ENCODE measurements around the gene SLC39A8.
"Not testable (repeated sequence)": the region's sequence is repeated elsewhere in the genome, so short reads cannot be mapped to it uniquely, and the experiment has no call there.

Gene SLC39A8

GRCh38 chr4:102298716-102299115 lies 46.6 kb downstream of the SLC39A8 start:
- no peak for DNase-seq

DNA sequence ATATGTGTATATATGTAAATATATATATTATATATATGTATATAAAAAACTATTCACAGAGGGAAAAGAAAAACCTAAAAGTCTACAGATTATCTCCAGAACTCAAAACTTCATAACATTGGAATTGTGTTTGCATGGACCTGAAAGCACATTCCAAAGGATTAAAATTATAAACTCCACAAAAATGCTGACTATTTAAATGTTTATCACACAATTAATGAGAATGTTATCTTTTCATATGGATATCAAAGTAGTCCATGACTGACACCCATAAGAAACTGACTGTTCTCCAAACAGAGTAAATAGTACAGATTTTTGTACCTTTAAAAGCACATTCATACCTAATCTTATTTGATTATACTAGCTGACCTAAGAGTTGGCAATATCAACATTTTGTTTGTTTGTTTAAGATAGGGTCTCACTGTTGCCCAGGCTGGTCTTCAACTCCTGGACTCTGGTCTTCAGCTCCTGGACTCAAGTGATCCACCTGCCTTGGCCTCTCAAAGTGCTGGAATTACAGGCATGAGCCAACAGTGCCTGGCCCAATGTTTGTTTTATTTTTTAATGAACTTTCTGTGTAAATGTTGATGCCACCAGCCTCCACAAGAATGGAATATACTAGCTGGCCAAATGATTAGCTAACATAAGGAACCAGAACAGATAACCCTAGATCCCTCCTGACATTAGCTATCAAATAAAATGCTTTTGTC lies 50.0 kb downstream of the SLC39A8 start:
- no peak for DNase-seq

- no peak for DNase-seq
These were observed 56.8 kb downstream of the SLC39A8 start for GRCh38 chr4:102288497-102288896.

- DNase-seq = peak; percentile 1
These were observed 59.5 kb downstream of the SLC39A8 start for GRCh38 chr4:102285831-102286230.

- no peak for DNase-seq
These were observed 64.0 kb downstream of the SLC39A8 start for GRCh38 chr4:102281171-102281839.

DNA sequence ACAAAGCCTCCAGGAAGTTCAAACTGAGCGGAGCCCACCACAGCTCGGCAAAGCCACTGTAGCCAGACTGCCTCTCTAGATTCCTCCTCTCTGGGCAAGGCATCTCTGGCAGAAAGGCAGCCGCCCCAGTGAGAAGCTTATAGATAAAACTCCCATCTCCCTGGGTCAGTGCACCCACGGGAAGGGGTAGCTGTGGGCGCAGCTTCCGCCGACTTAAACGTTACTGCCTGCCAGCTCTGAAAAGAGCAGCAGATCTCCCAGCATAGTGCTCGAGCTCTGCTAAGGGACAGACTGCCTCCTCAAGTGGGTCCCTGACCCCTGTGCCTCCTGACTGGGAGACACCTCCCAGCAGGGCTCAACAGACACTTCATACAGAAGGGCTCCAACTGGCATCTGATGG lies 72.0 kb downstream of the SLC39A8 start:
- not testable (repeated sequence) for DNase-seq

- no peak for DNase-seq
These were observed 73.0 kb downstream of the SLC39A8 start for GRCh38 chr4:102272318-102272717.

GRCh38 chr4:102268355-102268754 lies 76.9 kb downstream of the SLC39A8 start:
- DNase-seq = no peak

GRCh38 chr4:102263024-102263787 lies 82.1 kb downstream of the SLC39A8 start:
- DNase-seq = peak; percentile 44

DNA sequence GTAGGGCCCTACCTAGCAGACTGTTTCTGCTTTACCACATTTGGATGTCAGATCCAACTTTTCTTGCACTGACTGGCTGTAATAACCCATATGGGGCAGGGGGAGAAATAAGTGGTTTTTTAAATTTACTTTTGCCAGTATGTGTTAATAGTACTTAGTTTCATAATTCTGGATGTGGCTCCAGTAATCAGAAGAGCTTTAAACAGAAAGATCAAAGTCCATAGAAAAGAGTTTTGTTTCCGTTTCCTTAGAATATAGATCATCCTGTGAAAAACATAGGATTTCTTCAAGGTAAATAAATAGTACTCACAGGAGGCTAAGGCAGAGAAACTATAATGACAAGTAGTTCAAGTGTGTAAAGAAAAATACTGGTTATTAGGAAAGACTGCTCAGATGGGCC lies 85.6 kb downstream of the SLC39A8 start:
- DNase-seq = no peak

GRCh38 chr4:102259081-102259480 lies 86.2 kb downstream of the SLC39A8 start:
- DNase-seq = no peak

DNA sequence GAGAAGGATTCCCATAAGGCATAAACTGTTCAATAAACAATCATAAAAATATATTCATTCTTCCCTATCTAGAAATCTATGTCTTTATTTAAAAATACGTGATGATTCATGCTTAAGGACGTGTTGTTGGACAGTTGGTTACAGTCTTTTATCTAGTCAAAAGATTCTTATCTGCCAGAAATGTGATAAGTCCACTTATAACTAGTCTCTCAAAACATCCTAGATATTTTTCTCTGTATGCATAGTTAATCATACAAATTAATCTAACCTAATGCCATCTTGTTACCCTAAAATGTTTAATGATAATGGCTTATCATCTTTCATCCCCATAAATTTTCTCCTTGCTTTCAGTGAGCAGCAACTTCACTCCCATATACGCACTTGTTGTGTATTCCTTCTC lies 89.0 kb downstream of the SLC39A8 start:
- no peak for DNase-seq

DNA sequence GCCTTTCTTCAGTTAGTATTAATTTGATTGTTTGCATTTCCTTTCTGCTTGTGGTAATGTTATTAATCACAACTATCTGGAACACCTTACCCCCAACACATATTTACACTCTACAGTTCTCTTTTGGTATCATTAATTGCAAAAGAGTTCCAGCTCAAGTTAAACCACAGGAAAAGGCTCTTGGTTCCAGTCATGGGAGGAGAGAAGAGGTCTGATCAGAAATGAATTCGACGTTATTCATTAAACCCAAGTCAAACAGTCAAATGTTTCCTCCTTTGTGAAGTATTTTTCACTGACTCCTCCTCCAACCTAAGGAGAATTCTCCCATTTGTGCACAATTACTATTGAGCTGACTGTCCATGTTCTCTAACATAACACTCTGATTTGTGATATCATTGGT lies 91.4 kb downstream of the SLC39A8 start:
- DNase-seq = no peak

DNA sequence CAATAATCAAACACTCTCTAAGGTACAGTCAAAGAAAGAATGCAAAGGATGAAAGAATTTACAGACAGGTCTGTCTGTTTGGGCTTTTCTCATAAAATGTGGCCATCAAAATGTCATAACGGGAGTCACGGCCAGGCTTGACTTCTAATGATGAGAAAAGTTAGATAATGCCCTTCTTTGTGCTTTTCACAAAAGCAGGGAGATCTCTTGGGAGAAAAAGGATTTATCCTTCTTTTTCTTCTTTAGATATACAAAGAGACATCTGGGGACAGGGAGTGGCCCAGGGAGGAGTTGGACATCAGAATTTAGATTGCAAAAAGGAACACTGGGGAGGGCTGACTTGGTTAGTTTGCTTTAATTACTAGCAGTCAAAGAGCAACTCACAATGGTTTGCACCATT lies 93.1 kb downstream of the SLC39A8 start:
- DNase-seq = no peak

- DNase-seq = no peak
These were observed 94.9 kb downstream of the SLC39A8 start for GRCh38 chr4:102250341-102250740.

DNA sequence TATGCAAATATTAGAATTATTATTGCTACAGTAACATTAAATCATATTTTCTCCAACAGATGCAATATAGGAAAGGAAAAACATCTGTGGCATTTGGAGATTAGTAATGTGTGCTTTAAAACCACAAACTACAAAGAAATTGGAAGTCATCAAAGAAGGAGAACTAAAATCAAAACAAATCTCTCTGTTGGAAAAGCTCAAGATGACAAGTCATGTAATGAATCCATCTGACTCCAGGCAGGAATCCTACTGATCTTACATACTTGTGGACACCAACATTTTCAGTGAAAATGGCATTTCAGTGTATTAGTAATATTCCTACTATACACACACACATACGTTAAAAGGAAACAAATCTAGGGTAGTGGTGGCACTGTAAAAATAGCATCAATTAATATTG lies 98.2 kb downstream of the SLC39A8 start:
- DNase-seq = peak; percentile 10

GRCh38 chr4:102246416-102246815 lies 98.9 kb downstream of the SLC39A8 start:
- DNase-seq = no peak

DNA sequence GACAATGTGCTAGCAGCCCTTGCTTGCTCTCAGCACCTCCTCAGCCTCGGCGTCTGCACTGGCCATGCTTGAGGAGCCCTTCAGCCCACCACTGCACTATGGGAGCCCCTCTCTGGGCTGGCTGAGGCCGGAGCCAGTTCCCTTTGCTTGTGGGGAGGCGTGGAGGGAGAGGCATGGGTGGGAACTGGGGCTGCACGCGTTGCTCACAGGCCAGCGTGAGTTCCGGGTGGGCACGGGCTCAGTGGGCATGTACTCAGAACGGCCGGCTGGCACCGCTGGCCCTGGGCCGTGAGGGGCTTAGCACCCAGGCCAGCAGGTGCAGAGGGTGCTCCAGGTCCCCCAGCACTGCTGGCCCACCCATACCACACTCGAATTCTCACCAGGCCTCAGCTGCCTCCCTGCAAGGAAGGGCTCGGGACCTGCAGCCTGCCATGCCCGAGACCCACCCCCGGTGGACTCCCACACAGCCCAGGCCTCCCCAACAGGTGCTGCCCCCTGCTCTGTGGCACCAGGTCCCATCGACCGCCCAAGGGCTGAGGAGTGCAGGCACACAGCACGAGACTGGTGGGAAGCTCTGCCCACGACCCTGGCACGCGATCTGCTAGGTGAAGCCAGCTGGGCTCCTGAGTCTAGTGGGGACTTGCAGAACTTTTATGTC lies 100.3 kb downstream of the SLC39A8 start:
- DNase-seq = no peak

- not testable (repeated sequence) for DNase-seq
These were observed 102.0 kb downstream of the SLC39A8 start for GRCh38 chr4:102243296-102243695.

DNA sequence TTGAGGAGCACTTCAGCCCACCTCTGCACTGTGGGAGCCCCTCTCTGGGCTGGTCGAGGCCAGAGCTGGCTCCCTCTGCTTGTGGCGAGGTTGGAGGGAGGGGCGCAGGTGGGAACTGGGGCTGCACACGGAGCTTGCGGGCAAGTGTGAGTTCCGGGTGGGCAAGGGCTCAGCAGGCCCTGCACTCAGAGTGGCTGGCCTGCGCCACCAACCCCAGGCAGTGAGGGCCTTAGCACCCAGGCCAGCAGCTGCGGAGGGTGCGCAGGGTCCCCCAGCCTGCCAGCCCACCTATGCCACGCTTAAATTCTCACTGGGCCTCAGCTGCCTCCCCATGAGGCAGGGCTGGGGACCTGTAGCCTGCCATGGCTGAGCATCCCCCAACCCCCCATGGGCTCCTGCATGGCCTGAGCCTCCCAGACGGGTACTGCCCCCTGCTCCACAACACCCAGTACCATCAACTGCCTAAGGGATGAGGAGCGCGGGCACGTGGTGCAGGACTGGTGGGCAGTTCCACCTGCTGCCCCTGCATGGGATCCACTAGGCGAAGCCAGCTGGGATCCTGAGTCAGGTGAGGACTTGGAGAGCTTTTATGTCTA lies 110.9 kb downstream of the SLC39A8 start:
- no peak for DNase-seq

DNA sequence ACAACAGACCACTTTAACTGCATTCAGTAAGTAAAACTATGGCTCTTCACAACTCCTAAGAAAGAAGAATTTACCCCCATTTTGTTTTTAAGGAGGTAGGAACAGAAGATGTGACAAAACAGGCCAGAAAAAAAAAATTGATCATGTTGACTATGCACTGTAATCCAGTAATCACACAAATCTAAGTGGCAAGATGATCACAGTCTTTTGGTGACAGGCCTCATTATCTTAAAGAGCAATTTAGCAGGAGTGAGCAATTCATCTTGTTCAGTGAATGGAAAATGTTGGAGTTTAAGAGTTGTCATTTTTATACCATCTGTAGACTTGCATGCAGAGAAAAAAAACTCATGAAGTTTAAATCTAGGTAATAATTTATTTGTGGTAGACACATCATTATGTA lies 115.1 kb downstream of the SLC39A8 start:
- no peak for DNase-seq

DNA sequence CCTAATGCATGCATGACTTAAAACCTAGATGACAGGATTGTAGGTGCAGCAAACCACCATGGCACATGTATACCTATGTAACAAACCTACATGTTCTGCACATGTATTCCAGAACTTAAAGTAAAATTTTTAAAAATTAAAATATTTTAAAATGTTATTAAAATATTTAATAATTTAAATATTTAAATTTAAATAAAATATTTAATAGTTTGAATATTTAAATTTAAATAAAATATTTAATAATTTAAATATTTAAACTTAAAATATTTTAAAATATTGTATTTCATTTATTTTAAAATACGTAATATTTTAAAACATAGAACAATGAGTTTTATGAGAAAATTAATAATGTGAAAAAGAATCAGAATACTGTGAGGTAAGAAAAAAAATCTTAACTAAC lies 117.9 kb downstream of the SLC39A8 start:
- no peak for DNase-seq

DNA sequence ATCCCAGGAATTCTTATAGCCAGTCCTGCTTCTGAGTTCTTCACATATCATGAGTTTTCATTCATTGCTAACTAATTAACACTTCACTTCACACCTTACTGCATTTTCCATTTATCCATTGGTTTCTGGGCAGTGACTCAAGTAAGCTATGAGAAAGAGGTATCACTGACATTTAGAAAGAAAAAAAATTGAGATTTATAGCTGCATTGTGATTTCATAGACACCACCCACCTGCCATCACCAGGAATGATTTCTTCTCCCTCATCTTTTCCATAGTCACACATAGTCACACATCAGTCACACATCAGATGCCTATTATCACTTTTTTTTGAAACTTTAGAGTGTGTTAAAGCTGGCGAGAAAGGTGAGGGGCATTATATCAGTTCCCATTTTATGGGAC lies 121.8 kb downstream of the SLC39A8 start:
- no peak for DNase-seq

Data from fibroblast of skin of right biceps (primary cell).